PC-3 (cell line): ENCODE data around the gene ROBO3.

Source experiments
- CTCF ChIP-seq: fragments of 300-600 bp; sonication (generic); conservative IDR thresholded peaks from 2 replicates; pipeline ENCODE4 v1.5.1; 2017; ENCODE audit warnings: antibody characterized with exemption, low read depth, mild to moderate bottlenecking, low read length
- EZH2 ChIP-seq: fragments of 300-600 bp; sonication (generic); IDR thresholded peaks from one replicate; pipeline ENCODE4 v1.6.1; 2017; ENCODE audit warnings: antibody characterized with exemption, mild to moderate bottlenecking, low read length; ENCODE audit not compliant: unreplicated experiment
- EZH2phosphoT487 ChIP-seq: fragments of 300-600 bp; sonication (generic); IDR thresholded peaks from 2 replicates; pipeline ENCODE4 v1.6.1; 2018; ENCODE audit warnings: mild to moderate bottlenecking, antibody characterized with exemption, low read length, borderline replicate concordance

GRCh38 chr11:124843616-124843910 is 21.7 kb upstream of the ROBO3 start:
- TF ChIP-seq CTCF = no peak
- TF ChIP-seq EZH2phosphoT487 = no peak
- TF ChIP-seq EZH2 = no peak
